Prostate gland (tissue), 2 donors: ENCODE measurements around the gene BMPER.

ENCODE experiments used
- POLR2AphosphoS5 ChIP-seq: sonication (generic); formaldehyde crosslinking; IDR thresholded peaks from one replicate; pipeline ENCODE4 v1.6.1; 2017; ENCODE audit warnings: antibody characterized with exemption
- TF ChIP-seq, protein P1 (sequence below), 4 experiments: fragments of 200-600 bp in 2 of 4; fragments of 450-650 bp in 2 of 4; sonication (generic) in 2 of 4; IDR thresholded peaks; 1 replicate in 3 of 4; 2 replicates in 1 of 4; pipeline ENCODE4 v1.5.1; 2016 to 2019; ENCODE audit warnings: antibody characterized with exemption in 4 of 4, mild to moderate bottlenecking in 2 of 4, moderate library complexity in 2 of 4

DNA sequence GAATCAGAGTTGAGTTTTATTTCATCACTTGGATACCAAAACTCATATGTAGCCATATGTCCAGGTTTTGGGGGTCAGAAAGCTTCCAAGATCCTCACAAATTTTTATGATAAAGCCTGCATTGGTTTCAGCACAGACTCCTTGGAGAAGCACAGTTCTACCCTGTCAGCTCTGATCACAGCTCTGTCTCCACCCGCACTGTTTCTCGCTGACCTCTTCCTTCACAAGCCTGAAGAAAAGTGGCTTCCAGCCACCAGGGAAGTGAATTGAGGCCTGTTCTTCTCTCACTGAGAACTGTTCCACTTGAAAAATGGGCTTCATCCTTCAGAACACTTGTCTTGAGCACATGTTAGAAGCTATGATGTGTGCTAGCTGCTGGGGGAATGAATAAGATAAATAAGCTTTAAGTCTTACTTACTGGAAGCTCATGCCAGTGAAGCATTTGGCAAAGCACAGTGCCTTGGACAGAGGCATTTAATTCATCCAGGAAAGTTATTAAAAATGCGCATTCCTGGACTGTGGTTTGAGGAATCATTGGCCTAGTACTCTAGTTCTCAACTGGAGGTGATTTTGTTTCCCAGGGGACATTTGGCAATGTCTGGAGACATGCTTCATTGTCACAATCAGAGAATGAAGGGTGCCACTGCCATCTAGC, 133.6 kb downstream of the BMPER start:
- TF ChIP-seq POLR2AphosphoS5 = no peak
- TF ChIP-seq, protein P1, sequence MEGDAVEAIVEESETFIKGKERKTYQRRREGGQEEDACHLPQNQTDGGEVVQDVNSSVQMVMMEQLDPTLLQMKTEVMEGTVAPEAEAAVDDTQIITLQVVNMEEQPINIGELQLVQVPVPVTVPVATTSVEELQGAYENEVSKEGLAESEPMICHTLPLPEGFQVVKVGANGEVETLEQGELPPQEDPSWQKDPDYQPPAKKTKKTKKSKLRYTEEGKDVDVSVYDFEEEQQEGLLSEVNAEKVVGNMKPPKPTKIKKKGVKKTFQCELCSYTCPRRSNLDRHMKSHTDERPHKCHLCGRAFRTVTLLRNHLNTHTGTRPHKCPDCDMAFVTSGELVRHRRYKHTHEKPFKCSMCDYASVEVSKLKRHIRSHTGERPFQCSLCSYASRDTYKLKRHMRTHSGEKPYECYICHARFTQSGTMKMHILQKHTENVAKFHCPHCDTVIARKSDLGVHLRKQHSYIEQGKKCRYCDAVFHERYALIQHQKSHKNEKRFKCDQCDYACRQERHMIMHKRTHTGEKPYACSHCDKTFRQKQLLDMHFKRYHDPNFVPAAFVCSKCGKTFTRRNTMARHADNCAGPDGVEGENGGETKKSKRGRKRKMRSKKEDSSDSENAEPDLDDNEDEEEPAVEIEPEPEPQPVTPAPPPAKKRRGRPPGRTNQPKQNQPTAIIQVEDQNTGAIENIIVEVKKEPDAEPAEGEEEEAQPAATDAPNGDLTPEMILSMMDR (IDR thresholded peaks at IDR 0.05) = no peak
